ENCODE data around the gene GIMAP5.

Gene GIMAP5

DNA sequence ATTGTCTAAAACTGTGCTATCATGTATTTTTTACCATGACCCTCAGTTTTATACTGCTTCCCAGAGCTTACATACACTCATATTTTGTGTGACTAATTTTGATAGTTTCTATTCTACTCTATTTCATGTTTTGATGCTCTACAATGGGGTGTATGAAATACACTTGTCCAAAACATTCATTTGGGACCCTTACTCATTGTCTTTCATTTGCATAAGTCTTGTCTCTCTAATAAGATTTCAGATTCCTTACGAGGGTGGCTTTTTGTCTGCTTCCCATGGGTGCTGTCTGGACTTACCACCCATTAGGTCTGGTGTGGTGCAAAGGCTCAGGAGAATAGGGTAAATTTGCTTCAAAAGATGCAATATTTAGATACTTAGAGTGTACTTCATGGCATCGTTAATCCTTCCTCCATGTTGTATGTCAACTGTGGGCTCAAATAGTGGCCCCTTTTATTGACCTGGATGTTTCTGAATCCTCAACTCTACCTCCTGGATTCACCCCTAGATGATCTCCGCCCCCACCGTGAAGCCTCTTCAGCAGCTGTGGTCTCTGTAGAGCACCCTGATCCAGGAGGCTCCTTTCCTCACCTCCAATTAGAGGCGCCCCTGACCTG lies 3.6 kb upstream of the GIMAP5 start:
- no peak for DNase-seq (ENCODE audit: extremely low spot score, insufficient read length, low read depth)
- no peak for FAIRE-seq

DNA sequence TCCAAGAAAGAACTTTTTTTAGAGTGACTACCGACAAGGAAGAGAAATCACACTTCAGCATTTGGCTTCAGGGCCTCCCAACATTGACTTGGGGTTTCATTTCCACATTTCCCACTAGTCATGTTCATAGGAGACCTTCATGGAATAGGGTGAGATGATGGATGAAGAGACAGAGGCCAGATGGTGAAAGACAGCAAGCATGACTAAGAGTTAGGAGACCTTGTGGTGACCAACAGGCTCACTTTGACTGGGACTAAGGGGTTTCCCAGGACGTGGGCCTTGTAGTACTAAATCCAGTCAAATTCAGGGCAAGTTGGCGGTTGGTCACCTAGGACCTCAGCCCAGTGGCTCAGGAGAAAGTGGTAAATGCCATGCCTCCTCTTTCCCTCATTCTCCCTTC lies 3.0 kb upstream of the GIMAP5 start:
- DNase-seq (ENCODE audit: extremely low spot score, insufficient read length, low read depth) (no peak), FAIRE-seq (peak; percentile 5)

DNA sequence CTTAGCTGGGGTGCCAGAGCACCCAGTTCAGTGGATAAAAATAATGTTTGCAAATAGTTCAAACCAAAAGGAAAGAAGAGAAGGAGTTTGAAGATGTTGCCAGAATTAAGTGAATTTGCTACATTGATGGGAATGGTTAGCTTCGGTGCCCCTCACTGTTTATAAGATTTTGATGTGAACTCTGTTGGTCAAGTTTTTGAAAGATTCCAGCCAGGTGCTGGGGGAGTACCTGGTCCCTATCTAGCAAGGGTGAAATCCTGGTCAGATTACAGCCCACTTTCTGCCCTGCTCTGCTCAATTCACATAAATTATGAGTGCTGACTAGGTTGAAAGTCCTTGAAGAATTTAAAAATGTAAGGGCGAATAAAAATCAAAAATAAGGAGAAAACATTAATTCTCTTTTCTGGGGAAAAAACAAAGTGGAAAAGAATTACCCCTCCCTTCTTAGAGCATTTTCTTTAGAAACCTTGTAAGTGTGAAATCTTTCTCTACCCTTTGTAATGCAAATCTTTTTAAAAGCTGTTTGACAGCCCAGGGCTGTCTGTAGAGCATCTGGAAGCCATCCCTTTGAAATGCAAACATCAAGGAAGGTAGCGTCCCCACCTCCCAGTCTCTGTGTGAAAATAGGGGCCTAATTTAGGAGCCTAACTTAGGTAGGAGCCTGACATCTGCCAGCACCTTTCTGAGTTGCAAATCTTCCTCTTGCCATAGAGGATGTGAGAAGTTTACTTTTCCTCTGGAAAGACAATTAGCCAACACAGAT lies 1.4 kb upstream of the GIMAP5 start:
- DNase-seq (ENCODE audit: extremely low spot score, insufficient read length, low read depth) = no peak
- no peak for FAIRE-seq

DNA sequence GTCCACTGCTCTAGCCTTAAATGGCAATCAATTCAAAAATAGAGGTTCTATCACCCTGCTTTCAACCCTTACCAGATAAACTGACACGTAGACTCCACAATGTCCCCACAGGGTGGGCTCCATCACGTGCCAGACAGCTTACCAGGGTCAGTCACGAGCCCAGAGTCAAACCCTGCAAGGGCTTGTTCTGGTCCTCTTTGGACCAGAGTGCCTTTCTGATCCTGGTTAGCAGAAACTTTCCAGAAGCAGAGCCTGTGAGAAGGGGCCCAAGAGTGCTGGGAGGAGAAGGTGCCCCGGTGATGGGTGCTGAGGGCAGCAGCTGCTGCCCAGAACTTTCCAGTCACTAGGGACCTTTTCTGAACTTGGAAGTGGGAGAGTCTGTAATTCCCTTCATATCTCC lies 354 bp upstream of the GIMAP5 start:
- no peak for FAIRE-seq
- DNase-seq (ENCODE audit: extremely low spot score, insufficient read length, low read depth) = no peak

DNA sequence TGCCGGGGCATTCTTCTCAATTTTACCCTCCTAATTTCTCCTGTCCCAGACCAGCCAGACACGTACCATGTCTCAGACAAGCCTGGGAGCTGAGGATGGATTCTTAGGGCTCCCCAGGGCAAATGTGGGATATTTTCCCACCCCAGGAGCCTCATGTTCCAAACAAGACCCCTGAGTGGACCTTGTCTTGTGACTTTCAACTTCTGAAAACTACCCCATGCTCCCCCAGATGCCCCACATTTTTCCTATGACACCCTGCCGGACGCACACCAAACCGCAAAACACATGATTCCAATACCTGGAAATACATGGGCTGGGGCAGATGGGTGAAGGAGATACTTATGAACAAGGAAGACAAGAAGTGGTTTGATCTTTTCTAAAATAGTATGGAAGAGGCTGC lies 874 bp downstream of the GIMAP5 start:
- no peak for DNase-seq (ENCODE audit: extremely low spot score, insufficient read length, low read depth)
- FAIRE-seq = peak; percentile 56

DNA sequence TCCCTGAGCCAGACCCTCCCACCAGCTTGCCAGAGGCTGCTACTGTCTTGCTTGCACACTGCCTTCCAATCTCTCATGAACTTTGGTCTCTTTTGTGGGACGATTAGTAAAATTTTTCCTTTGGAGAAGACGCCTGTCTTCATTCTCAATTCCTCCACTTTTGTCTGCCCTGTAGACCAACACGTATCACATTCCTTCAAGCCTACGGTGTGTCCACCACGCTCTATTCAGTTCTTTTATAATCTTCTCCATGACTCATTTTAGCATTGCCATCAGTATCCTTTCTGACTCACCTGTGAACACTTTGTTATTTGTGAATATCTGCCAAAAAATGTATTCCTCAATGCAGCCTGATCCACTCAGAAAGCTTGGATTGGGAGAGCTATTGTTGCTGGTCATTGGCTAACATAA lies 1.4 kb downstream of the GIMAP5 start:
- FAIRE-seq (no peak), DNase-seq (ENCODE audit: extremely low spot score, insufficient read length, low read depth) (no peak)

DNA sequence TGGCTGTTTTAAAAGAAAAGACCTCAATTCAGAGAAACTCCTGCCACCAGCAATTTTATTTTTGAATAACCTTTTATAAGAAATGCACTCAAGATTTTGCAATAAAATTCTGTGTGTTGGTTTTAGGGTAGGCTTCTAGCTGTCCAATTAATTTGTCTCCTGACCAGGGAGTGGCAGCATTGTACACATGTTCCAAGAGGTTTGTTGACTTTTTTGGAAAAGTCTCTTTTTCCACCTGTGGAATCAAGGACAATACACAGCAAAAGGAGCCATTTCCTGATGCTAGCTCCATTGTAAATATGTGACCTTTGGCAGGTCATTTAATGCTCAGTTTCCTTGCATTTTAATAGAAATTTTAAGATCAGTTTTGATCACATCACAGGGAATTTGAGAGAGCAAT lies 1.8 kb downstream of the GIMAP5 start:
- no peak for DNase-seq (ENCODE audit: extremely low spot score, insufficient read length, low read depth)
- FAIRE-seq = no peak

DNA sequence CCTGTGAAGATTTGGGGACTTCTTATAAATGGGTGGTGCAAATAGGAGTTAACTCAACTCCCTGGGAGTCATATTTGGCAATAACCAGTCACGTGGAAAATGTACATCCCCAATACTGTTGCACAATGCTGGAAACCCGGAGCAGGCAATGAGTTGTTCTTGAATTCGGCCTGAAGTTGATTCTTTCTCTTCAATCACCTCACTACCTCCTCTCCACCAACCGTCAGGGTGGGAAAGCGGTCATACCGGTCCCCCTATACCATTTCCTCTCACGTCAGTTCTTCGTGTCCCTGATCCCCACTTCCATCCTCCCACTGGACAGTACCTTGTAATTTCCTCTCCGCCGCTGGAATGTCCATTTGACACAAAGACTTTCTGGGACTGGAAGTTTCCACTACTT lies 2.8 kb downstream of the GIMAP5 start:
- DNase-seq (ENCODE audit: extremely low spot score, insufficient read length, low read depth) = no peak
- no peak for FAIRE-seq

DNA sequence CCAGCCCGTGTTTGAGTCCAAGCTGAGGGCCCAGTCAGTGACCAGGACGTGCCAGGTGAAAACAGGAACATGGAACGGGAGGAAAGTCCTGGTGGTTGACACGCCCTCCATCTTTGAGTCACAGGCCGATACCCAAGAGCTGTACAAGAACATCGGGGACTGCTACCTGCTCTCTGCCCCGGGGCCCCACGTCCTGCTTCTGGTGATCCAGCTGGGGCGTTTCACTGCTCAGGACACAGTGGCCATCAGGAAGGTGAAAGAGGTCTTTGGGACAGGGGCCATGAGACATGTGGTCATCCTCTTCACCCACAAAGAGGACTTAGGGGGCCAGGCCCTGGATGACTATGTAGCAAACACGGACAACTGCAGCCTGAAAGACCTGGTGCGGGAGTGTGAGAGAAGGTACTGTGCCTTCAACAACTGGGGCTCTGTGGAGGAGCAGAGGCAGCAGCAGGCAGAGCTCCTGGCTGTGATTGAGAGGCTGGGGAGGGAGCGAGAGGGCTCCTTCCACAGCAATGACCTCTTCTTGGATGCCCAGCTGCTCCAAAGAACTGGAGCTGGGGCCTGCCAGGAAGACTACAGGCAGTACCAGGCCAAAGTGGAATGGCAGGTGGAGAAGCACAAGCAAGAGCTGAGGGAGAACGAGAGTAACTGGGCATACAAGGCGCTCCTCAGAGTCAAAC lies 5.2 kb downstream of the GIMAP5 start:
- DNase-seq (ENCODE audit: extremely low spot score, insufficient read length, low read depth) = no peak
- FAIRE-seq = no peak

DNA sequence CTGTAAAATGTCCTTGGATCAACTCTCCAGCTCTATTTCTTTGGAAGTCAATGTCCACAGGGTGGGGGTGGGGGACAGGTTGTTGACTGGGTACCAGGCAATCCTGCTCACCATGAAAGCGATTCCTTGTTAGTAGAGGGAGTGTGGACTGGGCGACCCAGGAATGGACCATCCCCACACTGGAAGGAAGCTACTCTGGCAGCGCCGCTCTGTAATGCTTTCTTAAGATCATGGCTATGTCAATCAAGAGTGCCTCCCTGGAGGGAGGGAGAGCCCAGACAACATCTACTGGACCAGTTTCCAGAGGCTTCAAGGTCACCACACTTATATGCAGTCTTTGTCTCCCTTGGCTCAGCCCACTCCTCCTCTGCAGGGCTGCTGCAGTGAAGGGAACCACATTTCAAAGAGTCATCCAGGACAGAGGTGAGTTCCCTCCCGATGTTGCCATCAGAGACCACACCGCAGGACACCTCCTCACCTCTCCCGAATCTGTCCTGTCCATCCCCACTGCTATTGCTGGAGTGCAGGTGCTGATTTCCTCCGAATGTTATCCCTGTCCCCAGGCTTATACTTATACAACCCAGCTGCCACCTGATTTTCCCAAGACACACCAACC lies 6.9 kb downstream of the GIMAP5 start:
- FAIRE-seq = no peak

DNA sequence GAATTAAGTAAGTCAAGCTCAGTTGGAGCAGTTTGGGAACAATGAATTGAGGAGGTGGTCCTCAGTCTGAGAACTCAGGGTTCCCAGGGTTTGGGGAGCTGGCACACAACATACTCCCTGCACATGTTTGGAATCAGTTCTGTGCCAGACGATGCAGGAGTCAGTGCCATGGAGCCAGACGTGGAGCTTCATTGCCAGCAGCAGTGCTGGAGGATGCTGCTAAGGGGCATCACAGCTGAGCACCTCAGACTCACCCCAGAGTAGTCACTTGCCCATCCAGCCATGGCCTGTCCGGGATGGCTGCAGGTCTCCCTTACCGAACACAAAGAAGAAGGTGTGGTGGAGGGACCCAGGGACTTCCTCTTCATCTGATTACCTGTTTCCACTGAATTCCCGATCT lies 7.9 kb downstream of the GIMAP5 start:
- no peak for DNase-seq (ENCODE audit: extremely low spot score, insufficient read length, low read depth)
- no peak for FAIRE-seq

More for the DNA sequence above, 6.9 kb downstream of the GIMAP5 start:
- DNase-seq (ENCODE audit: extremely low spot score, insufficient read length, low read depth) = no peak

DNA sequence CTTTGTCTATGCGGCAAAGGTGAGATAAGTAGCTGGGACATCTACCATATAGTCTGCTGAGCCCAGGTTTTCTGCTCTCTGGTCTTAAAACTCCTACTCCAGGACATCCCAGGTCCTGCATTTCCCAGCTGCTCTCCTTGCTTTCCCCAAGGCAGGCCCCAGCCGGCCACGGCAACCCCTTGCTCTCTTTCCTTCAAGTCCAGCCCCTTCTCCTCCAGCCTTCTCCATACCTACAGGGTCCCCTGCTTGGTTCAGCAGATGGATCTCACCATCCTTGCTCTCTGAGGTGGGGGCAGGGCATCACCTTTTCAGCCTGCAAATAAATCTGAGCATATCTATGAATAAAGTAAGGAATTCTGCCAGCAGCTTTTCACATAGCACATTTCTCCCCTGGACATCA lies 8.7 kb downstream of the GIMAP5 start:
- DNase-seq (ENCODE audit: extremely low spot score, insufficient read length, low read depth) = no peak
- FAIRE-seq = no peak

DNA sequence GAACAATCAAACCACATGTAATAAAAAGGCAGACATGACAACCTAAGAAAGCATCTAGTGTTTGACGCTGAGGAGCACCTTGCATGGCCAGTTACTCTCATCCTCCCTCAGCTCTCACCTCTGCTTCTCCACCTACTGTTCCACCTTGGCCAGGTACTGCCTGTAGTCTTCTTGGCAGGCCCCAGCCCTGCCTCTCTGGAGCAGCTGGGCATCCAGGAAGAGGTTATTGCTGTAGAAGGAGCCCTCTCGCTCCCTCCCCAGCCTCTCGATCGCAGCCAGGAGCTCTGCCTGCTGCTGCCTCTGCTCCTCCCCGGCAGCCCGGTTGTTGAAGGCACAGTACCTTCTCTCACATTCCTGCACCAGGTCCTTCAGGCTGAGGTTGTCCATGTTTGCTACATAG lies 9.7 kb downstream of the GIMAP5 start:
- FAIRE-seq (no peak), DNase-seq (ENCODE audit: extremely low spot score, insufficient read length, low read depth) (no peak)

DNA sequence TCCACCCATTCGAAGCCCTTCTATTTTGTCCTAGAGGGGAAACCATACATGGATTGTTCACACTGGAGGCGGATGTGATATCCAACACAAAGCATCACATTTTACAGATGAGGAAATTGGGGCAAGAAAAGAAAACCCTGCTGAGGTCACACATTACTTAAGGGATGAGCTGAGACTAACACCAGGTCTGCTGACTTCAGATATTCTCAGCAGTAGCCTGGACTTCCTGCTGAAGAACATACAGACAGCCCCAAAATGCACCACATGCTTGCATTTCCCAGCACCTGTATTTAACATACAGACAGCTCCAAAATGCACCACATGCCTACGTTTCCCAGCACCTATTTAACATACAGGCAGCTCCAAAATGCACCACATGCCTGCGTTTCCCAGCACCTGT lies 11.2 kb downstream of the GIMAP5 start:
- FAIRE-seq (no peak), DNase-seq (ENCODE audit: extremely low spot score, insufficient read length, low read depth) (no peak)

DNA sequence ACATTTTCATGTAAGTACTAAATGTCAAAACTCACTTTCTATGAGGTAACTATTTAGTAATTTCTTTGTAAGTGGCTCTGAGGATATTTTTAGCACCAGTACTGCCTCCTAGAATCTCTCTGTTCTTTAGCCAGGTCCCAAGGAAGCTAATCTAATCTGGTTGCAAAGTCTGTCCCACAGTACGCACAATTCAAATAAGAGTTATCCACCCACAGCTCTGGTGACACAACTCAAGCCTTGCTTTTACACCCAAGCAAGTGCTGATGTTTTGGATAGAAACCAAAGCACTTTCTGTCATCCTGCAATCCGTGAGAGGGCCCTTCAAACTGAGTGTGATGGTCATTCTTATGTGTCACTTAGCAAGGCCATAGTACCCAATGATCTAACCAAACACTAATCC lies 14.5 kb downstream of the GIMAP5 start:
- FAIRE-seq (no peak), DNase-seq (ENCODE audit: extremely low spot score, insufficient read length, low read depth) (no peak)

DNA sequence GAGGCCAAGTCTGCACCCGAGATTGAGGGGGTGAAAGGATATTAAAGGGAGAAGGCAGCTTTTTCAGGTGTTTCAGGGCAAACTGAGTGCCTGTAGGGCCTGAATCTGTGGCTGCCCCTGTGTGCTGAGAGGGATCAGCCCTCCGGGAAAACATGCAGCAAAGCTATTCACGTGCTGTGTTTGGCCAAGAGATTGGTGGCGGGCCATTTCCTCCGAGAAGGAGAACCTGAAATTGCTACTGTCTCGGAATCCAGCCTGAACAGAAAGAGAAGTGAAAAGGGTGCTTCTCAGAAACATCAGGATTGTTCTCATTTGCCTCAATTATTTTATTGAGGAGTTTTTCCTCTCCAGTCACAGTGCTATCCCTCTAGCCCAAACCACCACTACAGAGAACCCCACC lies 16.0 kb downstream of the GIMAP5 start:
- FAIRE-seq (peak; percentile 55), DNase-seq (ENCODE audit: extremely low spot score, insufficient read length, low read depth) (no peak)

DNA sequence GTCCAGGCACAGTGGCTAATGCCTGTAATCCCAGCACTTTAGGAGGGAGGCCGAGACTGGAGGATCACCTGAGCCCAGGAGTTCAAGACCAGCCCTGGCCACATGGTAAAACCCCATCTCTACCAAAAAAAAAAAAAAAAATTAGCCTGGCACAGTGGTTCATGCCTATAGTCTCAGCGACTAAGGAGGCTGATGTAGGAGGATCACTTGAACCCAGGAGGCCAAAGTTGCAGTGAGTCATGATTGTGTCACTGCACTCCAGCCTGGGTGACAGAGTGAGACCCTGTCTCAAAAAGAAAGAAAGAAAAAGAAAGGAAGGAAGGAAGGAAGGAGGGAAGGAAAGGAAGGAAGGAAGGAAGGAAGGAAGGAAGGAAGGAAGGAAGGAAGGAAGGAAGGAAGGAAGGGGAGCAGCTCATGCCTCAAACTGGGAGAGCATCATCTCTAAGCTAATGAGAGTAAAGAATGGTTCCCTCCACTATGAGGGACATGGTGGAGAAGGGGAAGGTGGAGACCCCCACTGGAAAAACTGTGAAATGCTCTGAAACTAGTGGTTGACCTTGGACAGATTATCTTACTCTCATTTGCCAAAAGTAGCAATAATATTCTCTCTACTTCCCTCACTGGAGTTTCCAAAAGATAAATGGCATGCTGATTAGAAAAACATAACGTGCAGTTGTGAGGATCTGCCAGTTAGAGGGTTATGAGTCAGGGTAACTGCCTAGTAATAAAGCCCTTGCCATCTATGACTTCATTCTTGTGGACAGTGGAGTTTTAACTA lies 16.8 kb downstream of the GIMAP5 start:
- FAIRE-seq = peak; percentile 75

DNA sequence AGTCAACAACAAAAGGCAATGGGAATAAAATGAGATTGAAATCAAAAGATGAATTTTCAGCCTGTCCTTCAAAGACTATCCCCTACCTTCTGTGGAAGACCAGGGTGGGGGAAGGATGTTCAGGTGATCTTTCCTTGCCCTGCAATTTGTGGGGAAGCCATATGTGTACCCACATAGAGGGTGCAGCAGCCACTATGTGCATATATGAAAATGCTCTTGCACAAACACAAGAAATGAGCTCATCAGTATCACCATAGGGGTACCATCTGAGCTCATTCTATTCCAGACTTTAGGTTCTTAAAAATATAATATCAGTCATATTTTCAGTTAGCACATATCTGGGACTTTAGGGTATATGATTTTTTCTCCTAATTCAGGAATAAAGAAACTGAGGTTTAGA lies 17.7 kb downstream of the GIMAP5 start:
- FAIRE-seq = no peak
- DNase-seq (ENCODE audit: extremely low spot score, insufficient read length, low read depth) = no peak

More for the DNA sequence above, 16.8 kb downstream of the GIMAP5 start:
- no peak for DNase-seq (ENCODE audit: extremely low spot score, insufficient read length, low read depth)

DNA sequence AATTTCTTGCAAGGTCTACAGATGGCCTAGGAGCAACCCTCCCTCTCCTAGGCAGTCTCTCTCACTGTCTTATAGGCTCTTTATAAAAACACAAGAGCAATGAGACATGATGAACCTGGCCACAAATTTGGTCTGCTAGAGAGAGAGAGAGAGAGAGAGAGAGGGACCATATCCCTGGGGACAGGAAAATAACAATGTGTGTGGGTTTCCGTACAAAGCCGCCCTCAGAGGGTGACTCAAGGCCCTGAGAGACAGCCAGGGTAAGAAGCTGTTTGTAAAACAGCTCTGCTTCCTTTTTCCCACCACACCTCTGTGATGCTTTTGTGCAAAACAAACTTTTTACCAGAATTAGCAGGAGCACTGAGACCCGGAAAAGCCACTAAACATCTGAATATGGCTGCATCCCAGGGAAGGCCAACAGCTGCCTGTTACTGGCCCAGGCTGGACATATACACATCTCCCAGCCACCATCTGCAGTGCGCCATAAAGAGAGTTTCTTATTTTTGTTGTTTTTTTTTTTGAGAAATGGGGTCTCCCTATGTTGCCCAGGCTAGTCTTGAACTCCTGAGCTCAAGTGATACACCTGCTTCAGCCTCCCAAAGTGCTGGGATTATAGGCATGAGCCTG lies 18.4 kb downstream of the GIMAP5 start:
- peak; percentile 94 for FAIRE-seq
- no peak for DNase-seq (ENCODE audit: extremely low spot score, insufficient read length, low read depth)

DNA sequence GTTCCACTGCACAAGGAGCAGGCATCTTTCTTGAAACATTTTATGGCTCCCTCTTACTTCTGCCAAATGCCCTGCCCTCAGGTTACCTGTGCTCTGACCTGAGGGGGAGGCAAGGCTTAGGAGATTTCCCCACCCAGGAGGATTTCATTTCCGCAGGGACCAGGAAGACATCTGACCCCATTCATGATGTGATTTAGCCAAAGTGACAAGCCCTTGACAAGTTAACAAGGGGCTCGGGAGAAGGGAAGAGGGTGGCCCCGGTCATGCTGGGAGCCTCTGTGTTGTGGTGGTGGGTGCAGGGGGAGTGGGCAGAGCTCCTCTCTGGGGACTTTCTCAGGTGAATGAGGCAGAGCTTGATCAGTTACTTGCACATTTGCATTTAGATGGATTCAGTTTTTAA lies 18.9 kb downstream of the GIMAP5 start:
- no peak for FAIRE-seq

More for the DNA sequence above, 18.9 kb downstream of the GIMAP5 start:
- no peak for DNase-seq (ENCODE audit: extremely low spot score, insufficient read length, low read depth)
